ENCODE data around the gene ST7.

Gene ST7

GRCh38 chr7:117067340-117067739 lies 114.0 kb downstream of the ST7 start:
- no peak for ATAC-seq
- TF ChIP-seq CSRNP3 (CRISPR knock-in tag; IDR thresholded peaks at IDR 0.05), result no peak
- no peak for TF ChIP-seq PPARA (CRISPR knock-in tag; IDR thresholded peaks at IDR 0.05; ENCODE audit: borderline replicate concordance)
- no peak for TF ChIP-seq ZC3H10 (CRISPR knock-in tag; IDR thresholded peaks at IDR 0.05)
- no peak for TF ChIP-seq OSR1 (CRISPR knock-in tag; IDR thresholded peaks at IDR 0.05)
- TF ChIP-seq ZFP30 (CRISPR knock-in tag; IDR thresholded peaks at IDR 0.05), result no peak
- no peak for TF ChIP-seq ARNTL (CRISPR knock-in tag; IDR thresholded peaks at IDR 0.05; ENCODE audit: borderline replicate concordance, low read depth)
- no peak for TF ChIP-seq ZNF565 (CRISPR knock-in tag; conservative IDR thresholded peaks at IDR 0.05; ENCODE audit: low read depth)
- no peak for TF ChIP-seq ZNF8 (CRISPR knock-in tag; IDR thresholded peaks at IDR 0.05)
- no peak for TF ChIP-seq CREB5 (CRISPR knock-in tag; IDR thresholded peaks at IDR 0.05; ENCODE audit: low read depth)
- TF ChIP-seq TOX (CRISPR knock-in tag; IDR thresholded peaks at IDR 0.05; ENCODE audit: borderline replicate concordance), result no peak
- TF ChIP-seq POU6F1 (CRISPR knock-in tag; IDR thresholded peaks at IDR 0.05; ENCODE audit: borderline replicate concordance, low read depth), result no peak
- TF ChIP-seq BACH2 (CRISPR knock-in tag; IDR thresholded peaks at IDR 0.05; ENCODE audit: borderline replicate concordance), result no peak
- no peak for TF ChIP-seq TSHZ2 (CRISPR knock-in tag; IDR thresholded peaks at IDR 0.05)

- TF ChIP-seq ZNF8 (CRISPR knock-in tag; IDR thresholded peaks at IDR 0.05), result no peak
- TF ChIP-seq CSDC2 (CRISPR knock-in tag; IDR thresholded peaks at IDR 0.05), result no peak
- no peak for TF ChIP-seq CREB5 (CRISPR knock-in tag; IDR thresholded peaks at IDR 0.05; ENCODE audit: low read depth)
- no peak for TF ChIP-seq PPARA (CRISPR knock-in tag; IDR thresholded peaks at IDR 0.05; ENCODE audit: borderline replicate concordance)
- no peak for TF ChIP-seq BACH2 (CRISPR knock-in tag; IDR thresholded peaks at IDR 0.05; ENCODE audit: borderline replicate concordance)
- TF ChIP-seq TOX (CRISPR knock-in tag; IDR thresholded peaks at IDR 0.05; ENCODE audit: borderline replicate concordance), result no peak
- TF ChIP-seq ESRRG (CRISPR knock-in tag; IDR thresholded peaks at IDR 0.05), result no peak
- TF ChIP-seq TCF4 (CRISPR knock-in tag; IDR thresholded peaks at IDR 0.05; ENCODE audit: borderline replicate concordance), result no peak
- TF ChIP-seq OSR1 (CRISPR knock-in tag; IDR thresholded peaks at IDR 0.05), result no peak
- no peak for TF ChIP-seq ZNF565 (CRISPR knock-in tag; conservative IDR thresholded peaks at IDR 0.05; ENCODE audit: low read depth)
- no peak for TF ChIP-seq ZFP30 (CRISPR knock-in tag; IDR thresholded peaks at IDR 0.05)
- TF ChIP-seq SNAI2 (CRISPR knock-in tag; IDR thresholded peaks at IDR 0.05), result no peak
- no peak for ATAC-seq
These were observed 115.3 kb downstream of the ST7 start for GRCh38 chr7:117068511-117069145.

GRCh38 chr7:117069379-117069778 lies 116.1 kb downstream of the ST7 start:
- no peak for ATAC-seq
- TF ChIP-seq ZNF565 (CRISPR knock-in tag; conservative IDR thresholded peaks at IDR 0.05; ENCODE audit: low read depth) (no peak), OSR1 (CRISPR knock-in tag; IDR thresholded peaks at IDR 0.05) (no peak), ZFP30 (CRISPR knock-in tag; IDR thresholded peaks at IDR 0.05) (no peak), ISL1 (CRISPR knock-in tag; IDR thresholded peaks at IDR 0.05) (no peak), POU6F1 (CRISPR knock-in tag; IDR thresholded peaks at IDR 0.05; ENCODE audit: borderline replicate concordance, low read depth) (no peak), PPARA (CRISPR knock-in tag; IDR thresholded peaks at IDR 0.05; ENCODE audit: borderline replicate concordance) (no peak), CREB5 (CRISPR knock-in tag; IDR thresholded peaks at IDR 0.05; ENCODE audit: low read depth) (no peak), TCF4 (CRISPR knock-in tag; IDR thresholded peaks at IDR 0.05; ENCODE audit: borderline replicate concordance) (no peak), SNAI2 (CRISPR knock-in tag; IDR thresholded peaks at IDR 0.05) (no peak), ZNF70 (CRISPR knock-in tag; IDR thresholded peaks at IDR 0.05) (no peak), CSDC2 (CRISPR knock-in tag; IDR thresholded peaks at IDR 0.05) (no peak), ESRRG (CRISPR knock-in tag; IDR thresholded peaks at IDR 0.05) (no peak), ZNF8 (CRISPR knock-in tag; IDR thresholded peaks at IDR 0.05) (no peak), PATZ1 (CRISPR knock-in tag; IDR thresholded peaks at IDR 0.05; ENCODE audit: borderline replicate concordance) (no peak), BACH2 (CRISPR knock-in tag; IDR thresholded peaks at IDR 0.05; ENCODE audit: borderline replicate concordance) (no peak), ARNTL (CRISPR knock-in tag; IDR thresholded peaks at IDR 0.05; ENCODE audit: borderline replicate concordance, low read depth) (no peak)

Measured in SK-N-SH treated with all-trans-retinoic acid at 6 μM for 48 hours (cell line).